HCT116 (cell line): ENCODE results near the gene ARL6IP4. TPM values are rescaled to one million over a fixed set of nuclear protein-coding genes. Genes with fewer than 3 reads are reported as not detected.

ENCODE experiments used
- ATAC-seq: fragments of 200-7000 bp; cut with Tn5 transposase; 2 replicates; pipeline ENCODE4 v1.9.1; 2020; ENCODE audit warnings: mild to moderate bottlenecking, moderate library complexity
- BruUV-seq: library from RNA; stranded (reverse); fragments of 400-500 nt; replicated peaks from 2 replicates; lab custom pipeline; 2021; lab: Mats Ljungman, UMichigan
- CTCF ChIA-PET: fragments of 300-600 bp; sonication (Branson Sonifier 250); formaldehyde crosslinking; loops from one replicate; lab custom pipeline; 2021; ENCODE audit warnings: antibody characterized with exemption; lab: Charles Lee
- POLR2A ChIA-PET: fragments of 300-600, 350-600 bp; sonication (Branson Sonifier 250); formaldehyde crosslinking; loops from one replicate; lab custom pipeline; 2021; ENCODE audit warnings: antibody characterized with exemption; lab: Charles Lee
- RAD21 ChIA-PET, 2 experiments: fragments of 300-600 bp; sonication (Branson Sonifier 250); formaldehyde crosslinking; loops; one replicate each; lab custom pipeline; 2023; ENCODE audit warnings: low total read pairs in 2 of 2; ENCODE audit not compliant: uncharacterized antibody in 2 of 2, unreplicated experiment in 2 of 2, low non-redundant PET in 1 of 2; lab: Charles Lee
- DNase-seq: peaks from one replicate; pipeline ENCODE4 v3.0.0-alpha.2; 2010; ENCODE audit warnings: low read depth, low spot score
- H2AFZ ChIP-seq: fragments of 200-600 bp; shearing (Covaris generic), sonication (generic); 2 replicates; pipeline ENCODE4 v1.6.1; 2017; ENCODE audit warnings: low read depth, mixed run types, mixed read lengths, antibody characterized with exemption, low read length; ENCODE audit not compliant: poor library complexity, severe bottlenecking
- H3K27ac ChIP-seq: 2 replicates; pipeline ENCODE4 v1.5.1; 2012; ENCODE audit warnings: low read depth, low read length
- H3K27me3 ChIP-seq: fragments of 200-600 bp; sonication (generic); 2 replicates; pipeline ENCODE4 v1.6.1; 2016; ENCODE audit warnings: mixed run types, low read length, mixed read lengths; ENCODE audit not compliant: insufficient read depth
- H3K36me3 ChIP-seq, 2 experiments: fragments of 200-500 bp in 1 of 2; fragments of 200-600 bp in 1 of 2; sonication (Bioruptor generic) in 1 of 2; sonication (generic) in 1 of 2; 2 replicates each; pipeline versions ENCODE4 v1.5.1 to v1.6.1; 2014 to 2016; ENCODE audit warnings: low read length in 2 of 2, inconsistent platforms in 1 of 2, mixed read lengths in 1 of 2, mixed run types in 1 of 2; ENCODE audit not compliant: insufficient read depth in 2 of 2, control insufficient read depth in 1 of 2
- H3K4me1 ChIP-seq, 2 experiments: fragments of 200-600 bp in 1 of 2; sonication (generic) in 1 of 2; 2 replicates each; pipeline versions ENCODE4 v1.5.1 to v1.6.1; 2012 to 2017; ENCODE audit warnings: low read length in 2 of 2, inconsistent platforms in 1 of 2, mild to moderate bottlenecking in 1 of 2, mixed read lengths in 1 of 2, mixed run types in 1 of 2, moderate library complexity in 1 of 2; ENCODE audit not compliant: insufficient read depth in 2 of 2, control insufficient read depth in 1 of 2
- H3K4me2 ChIP-seq: fragments of 200-600 bp; sonication (generic); 2 replicates; pipeline ENCODE4 v1.6.1; 2017; ENCODE audit warnings: mixed run types, low read length, mixed read lengths
- H3K4me3 ChIP-seq, 2 experiments: fragments of 200-600 bp in 1 of 2; sonication (generic) in 1 of 2; replicated peaks in 1 of 2; 2 replicates each; pipeline ENCODE4 v1.5.1; 2011 to 2016; ENCODE audit warnings: low read length in 2 of 2, control low read depth in 1 of 2, low read depth in 1 of 2, mild to moderate bottlenecking in 1 of 2, mixed read lengths in 1 of 2, mixed run types in 1 of 2
- H3K79me2 ChIP-seq: fragments of 200-600 bp; sonication (generic); 2 replicates; pipeline ENCODE4 v1.6.1; 2017; ENCODE audit warnings: mild to moderate bottlenecking, mixed run types, low read length, moderate library complexity, mixed read lengths; ENCODE audit not compliant: insufficient read depth
- H3K9ac ChIP-seq: fragments of 200-600 bp; sonication (generic); 2 replicates; pipeline ENCODE4 v1.6.1; 2016; ENCODE audit warnings: low read length, mixed read lengths
- H3K9me2 ChIP-seq: fragments of 200-600 bp; sonication (generic), shearing (Covaris generic); 2 replicates; pipeline ENCODE4 v1.6.1; 2017; ENCODE audit warnings: mixed run types, mild to moderate bottlenecking, moderate library complexity; ENCODE audit not compliant: insufficient read depth
- H3K9me3 ChIP-seq, 2 experiments: fragments of 200-500 bp in 1 of 2; fragments of 200-600 bp in 1 of 2; sonication (Bioruptor generic) in 1 of 2; sonication (generic) in 1 of 2; 2 replicates each; pipeline ENCODE4 v1.6.1; 2014 to 2017; ENCODE audit warnings: low read length in 2 of 2, mixed read lengths in 2 of 2, inconsistent platforms in 1 of 2, low read depth in 1 of 2, mild to moderate bottlenecking in 1 of 2, mixed run types in 1 of 2, moderate library complexity in 1 of 2; ENCODE audit not compliant: control insufficient read depth in 1 of 2, insufficient read depth in 1 of 2
- H4K20me1 ChIP-seq: fragments of 200-600 bp; sonication (generic), shearing (Covaris generic); 2 replicates; pipeline ENCODE4 v1.6.1; 2017; ENCODE audit warnings: mixed run types, mild to moderate bottlenecking, moderate library complexity; ENCODE audit not compliant: insufficient read depth
- CBX3 ChIP-seq: IDR thresholded peaks from 2 replicates; pipeline ENCODE4 v1.6.1; 2012; ENCODE audit warnings: low read depth
- EGR1 ChIP-seq: IDR thresholded peaks from 2 replicates; pipeline ENCODE4 v1.6.1; 2012; ENCODE audit warnings: low read depth
- RAD21 ChIP-seq: IDR thresholded peaks from 2 replicates; pipeline ENCODE4 v1.6.1; 2012; ENCODE audit warnings: low read depth, mild to moderate bottlenecking
- ZFX ChIP-seq: fragments of 450-650 bp; IDR thresholded peaks from 2 replicates; pipeline ENCODE4 v1.6.1; 2017
- intact Hi-C: fragments of 100-400 bp; cut with micrococcal nuclease; formaldehyde crosslinking; loops from 2 replicates; pipeline ENCODE4 v1.10.0; 2022
- total RNA-seq: library from RNA; stranded (reverse); gene quantifications from one replicate; pipeline ENCODE4 v1.2.1, GENCODE V29; 2021; ENCODE audit not compliant: unreplicated experiment
- TF ChIP-seq, protein P1 (sequence below): IDR thresholded peaks from 2 replicates; pipeline ENCODE4 v1.6.1; 2012; ENCODE audit warnings: low read depth
- TF ChIP-seq, protein P2 (sequence below): IDR thresholded peaks from 2 replicates; pipeline ENCODE4 v1.6.1; 2012

ARL6IP4 gene
- total RNA-seq, 1 experiment from 2014 or later = 128 TPM

DNA sequence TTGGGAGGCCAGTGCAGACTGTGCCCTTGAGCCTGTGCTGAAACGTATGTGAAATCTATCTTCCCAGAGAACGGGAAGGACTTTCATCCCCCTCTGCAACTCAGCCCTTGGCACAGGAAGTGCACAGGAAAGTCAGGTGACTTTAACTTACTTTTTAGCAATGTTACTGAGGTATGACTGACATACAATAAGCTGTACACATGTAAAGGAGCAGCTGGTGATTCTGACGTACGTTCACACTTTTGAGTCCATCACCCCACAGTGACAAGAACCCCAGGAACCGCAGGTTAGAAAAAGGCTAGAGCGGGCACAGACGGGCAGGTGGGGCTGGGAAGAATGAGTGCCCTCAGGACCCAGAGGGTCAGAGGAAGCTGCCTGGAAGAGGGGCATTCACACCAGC, 48.0 kb downstream of the ARL6IP4 start:
- no peak overlapping the region for H2AFZ ChIP-seq

DNA sequence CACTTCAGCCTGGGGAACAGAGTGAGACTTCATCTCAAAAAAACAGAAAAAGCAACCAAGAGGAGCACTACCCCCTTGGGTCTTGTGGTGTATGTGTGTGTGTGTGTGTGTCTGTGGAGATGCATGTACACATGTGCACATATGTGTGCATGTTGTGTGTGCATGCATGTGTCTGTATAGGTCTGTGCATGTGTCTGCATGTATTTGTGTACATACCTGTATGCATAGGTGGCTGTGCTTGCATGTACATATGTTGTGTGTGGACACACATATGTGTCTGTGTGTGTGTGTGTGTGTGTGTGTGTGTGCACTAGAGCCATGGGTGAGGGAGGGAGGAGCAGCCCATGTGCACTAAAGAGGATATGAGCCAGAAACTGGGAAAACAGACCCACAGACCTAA, 49.1 kb downstream of the ARL6IP4 start:
- Histone ChIP-seq H3K4me1 (no peaks in the 10 kb centered on the region), H3K4me2 (no peak overlapping the region), H3K4me3 (no peak overlapping the region), H4K20me1 (no peaks in the 10 kb centered on the region), H3K9me3 (no peaks in the 10 kb centered on the region), H2AFZ (no peak overlapping the region), H3K9ac (no peak overlapping the region), H3K79me2 (no peaks in the 10 kb centered on the region), H3K36me3 (no peaks in the 10 kb centered on the region), H3K9me2 (no peaks in the 10 kb centered on the region), H3K27me3 (no peaks in the 10 kb centered on the region)
- BruUV-seq = no TSS peak
- ChIA-PET RAD21 (no interaction called here), CTCF (no interaction called here)
- no peak for DNase-seq
- no peak for ATAC-seq
- intact Hi-C loops = no loop called here
- TF ChIP-seq, protein P1, sequence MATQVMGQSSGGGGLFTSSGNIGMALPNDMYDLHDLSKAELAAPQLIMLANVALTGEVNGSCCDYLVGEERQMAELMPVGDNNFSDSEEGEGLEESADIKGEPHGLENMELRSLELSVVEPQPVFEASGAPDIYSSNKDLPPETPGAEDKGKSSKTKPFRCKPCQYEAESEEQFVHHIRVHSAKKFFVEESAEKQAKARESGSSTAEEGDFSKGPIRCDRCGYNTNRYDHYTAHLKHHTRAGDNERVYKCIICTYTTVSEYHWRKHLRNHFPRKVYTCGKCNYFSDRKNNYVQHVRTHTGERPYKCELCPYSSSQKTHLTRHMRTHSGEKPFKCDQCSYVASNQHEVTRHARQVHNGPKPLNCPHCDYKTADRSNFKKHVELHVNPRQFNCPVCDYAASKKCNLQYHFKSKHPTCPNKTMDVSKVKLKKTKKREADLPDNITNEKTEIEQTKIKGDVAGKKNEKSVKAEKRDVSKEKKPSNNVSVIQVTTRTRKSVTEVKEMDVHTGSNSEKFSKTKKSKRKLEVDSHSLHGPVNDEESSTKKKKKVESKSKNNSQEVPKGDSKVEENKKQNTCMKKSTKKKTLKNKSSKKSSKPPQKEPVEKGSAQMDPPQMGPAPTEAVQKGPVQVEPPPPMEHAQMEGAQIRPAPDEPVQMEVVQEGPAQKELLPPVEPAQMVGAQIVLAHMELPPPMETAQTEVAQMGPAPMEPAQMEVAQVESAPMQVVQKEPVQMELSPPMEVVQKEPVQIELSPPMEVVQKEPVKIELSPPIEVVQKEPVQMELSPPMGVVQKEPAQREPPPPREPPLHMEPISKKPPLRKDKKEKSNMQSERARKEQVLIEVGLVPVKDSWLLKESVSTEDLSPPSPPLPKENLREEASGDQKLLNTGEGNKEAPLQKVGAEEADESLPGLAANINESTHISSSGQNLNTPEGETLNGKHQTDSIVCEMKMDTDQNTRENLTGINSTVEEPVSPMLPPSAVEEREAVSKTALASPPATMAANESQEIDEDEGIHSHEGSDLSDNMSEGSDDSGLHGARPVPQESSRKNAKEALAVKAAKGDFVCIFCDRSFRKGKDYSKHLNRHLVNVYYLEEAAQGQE = no peak
- TF ChIP-seq, all 23 proteins: peak for 0
- H3K27ac ChIP-seq = no peak overlapping the region
- POLR2A ChIA-PET = no interaction called here

More for the DNA sequence above, 48.0 kb downstream of the ARL6IP4 start:
- ChIA-PET POLR2A (no interaction called here), RAD21 (no interaction called here), CTCF (no interaction called here)
- Histone ChIP-seq H3K4me3 (no peak overlapping the region), H3K27me3 (no peaks in the 10 kb centered on the region), H3K79me2 (no peaks in the 10 kb centered on the region), H3K4me1 (no peaks in the 10 kb centered on the region), H3K9ac (no peak overlapping the region), H3K27ac (no peak overlapping the region), H3K9me2 (no peaks in the 10 kb centered on the region), H4K20me1 (no peaks in the 10 kb centered on the region), H3K36me3 (no peaks in the 10 kb centered on the region), H3K4me2 (no peak overlapping the region), H3K9me3 (no peaks in the 10 kb centered on the region)
- ATAC-seq = no peak
- BruUV-seq = no TSS peak
- intact Hi-C loops = no loop called here
- no peak for TF ChIP-seq ZFX
- no peak for TF ChIP-seq RAD21
- no peak for TF ChIP-seq EGR1
- TF ChIP-seq, protein P2, sequence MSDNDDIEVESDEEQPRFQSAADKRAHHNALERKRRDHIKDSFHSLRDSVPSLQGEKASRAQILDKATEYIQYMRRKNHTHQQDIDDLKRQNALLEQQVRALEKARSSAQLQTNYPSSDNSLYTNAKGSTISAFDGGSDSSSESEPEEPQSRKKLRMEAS = no peak
- no peak for TF ChIP-seq CBX3
- DNase-seq = no peak
